Keratinocyte (primary cell): ENCODE data around the gene SLC23A1. TPM values are rescaled to one million over a fixed set of nuclear protein-coding genes. Genes with fewer than 3 reads are reported as not detected.

Experiments used
- DNase-seq: peaks from one replicate; pipeline ENCODE4 v3.0.0-alpha.2; 2011; ENCODE audit warnings: low read depth, missing footprints, low spot score
- FAIRE-seq: peaks from 2 replicates; lab custom pipeline; 2011; peaks lifted over from hg19 to GRCh38; lab: Jason Lieb, UNC
- H2AFZ ChIP-seq: 2 replicates; pipeline ENCODE4 v1.6.0; 2012; ENCODE audit warnings: low read length, control low read depth, inconsistent platforms; ENCODE audit not compliant: control insufficient read depth
- H3K27ac ChIP-seq: 2 replicates; pipeline ENCODE4 v1.5.1; 2011; ENCODE audit warnings: low read length; ENCODE audit not compliant: control insufficient read depth, insufficient read depth
- H3K27me3 ChIP-seq: 3 replicates; pipeline ENCODE4 v1.6.0; 2011; ENCODE audit warnings: low read length; ENCODE audit not compliant: control insufficient read depth, insufficient read depth; ENCODE audit errors: extremely low read depth
- H3K36me3 ChIP-seq, 2 experiments: 2 replicates in 1 of 2; 3 replicates in 1 of 2; pipeline ENCODE4 v1.5.1; 2011; ENCODE audit warnings: low read length in 2 of 2, mild to moderate bottlenecking in 1 of 2; ENCODE audit not compliant: control insufficient read depth in 2 of 2, insufficient read depth in 2 of 2; ENCODE audit errors: extremely low read depth in 1 of 2
- H3K4me1 ChIP-seq: 3 replicates; pipeline ENCODE4 v1.5.1; 2011; ENCODE audit warnings: low read length; ENCODE audit not compliant: control insufficient read depth, insufficient read depth; ENCODE audit errors: extremely low read depth
- H3K4me2 ChIP-seq: 3 replicates; pipeline ENCODE4 v1.6.0; 2011; ENCODE audit warnings: low read depth, low read length; ENCODE audit not compliant: control insufficient read depth, insufficient read depth; ENCODE audit errors: extremely low read depth
- H3K4me3 ChIP-seq, 3 experiments: fragments of 200-600 bp in 1 of 3; sonication (generic) in 1 of 3; 2 replicates in 2 of 3; 3 replicates in 1 of 3; pipeline ENCODE4 v1.5.1; 2011 to 2016; ENCODE audit warnings: low read length in 3 of 3, mild to moderate bottlenecking in 3 of 3, control low read depth in 2 of 3, inconsistent platforms in 1 of 3, low read depth in 1 of 3, mixed read lengths in 1 of 3, mixed run types in 1 of 3, moderate library complexity in 1 of 3; ENCODE audit not compliant: control insufficient read depth in 2 of 3, insufficient read depth in 2 of 3; ENCODE audit errors: extremely low read depth in 1 of 3
- H3K79me2 ChIP-seq: 2 replicates; pipeline ENCODE4 v1.6.0; 2012; ENCODE audit warnings: low read length; ENCODE audit not compliant: control insufficient read depth, insufficient read depth
- H3K9ac ChIP-seq: 3 replicates; pipeline ENCODE4 v1.6.0; 2011; ENCODE audit warnings: low read length; ENCODE audit not compliant: control insufficient read depth, insufficient read depth; ENCODE audit errors: extremely low read depth
- H3K9me1 ChIP-seq: 3 replicates; pipeline ENCODE4 v1.6.0; 2011; ENCODE audit warnings: low read length; ENCODE audit not compliant: control insufficient read depth, insufficient read depth; ENCODE audit errors: extremely low read depth
- H3K9me3 ChIP-seq: 2 replicates; pipeline ENCODE4 v1.5.1; 2012; ENCODE audit warnings: low read depth, low read length; ENCODE audit not compliant: control insufficient read depth
- H4K20me1 ChIP-seq: 3 replicates; pipeline ENCODE4 v1.6.0; 2011; ENCODE audit warnings: low read length; ENCODE audit not compliant: control insufficient read depth, insufficient read depth; ENCODE audit errors: extremely low read depth
- EZH2 ChIP-seq: IDR thresholded peaks from one replicate; pipeline ENCODE4 v1.6.1; 2012; ENCODE audit warnings: inconsistent platforms, mild to moderate bottlenecking, low read length, moderate library complexity
- dilution Hi-C: fragments of 300-500 bp; cut with MboI; formaldehyde crosslinking; loops from one replicate; pipeline ENCODE4 v1.7.0; 2020; ENCODE audit warnings: low sequenced_read_pairs; ENCODE audit not compliant: extremely low pct_ligation_motif_present
- polyA plus RNA-seq, 5 experiments: library from polyadenylated mRNA; depleted of rRNA in 3 of 5; stranded (reverse) in 3 of 5; stranded (forward) in 1 of 5; unstranded in 1 of 5; fragments of >200 nt; gene quantifications; 1 replicate in 1 of 5; 2 replicates in 3 of 5; 3 replicates in 1 of 5; pipeline versions ENCODE4 v1.2.1 to v1.2.3, GENCODE V29; 2011 to 2012; ENCODE audit warnings: missing spikeins in 2 of 5, low read depth in 1 of 5, low replicate concordance in 1 of 5
- TF ChIP-seq, protein P1 (sequence below), 3 experiments: IDR thresholded peaks in 1 of 3; conservative IDR thresholded peaks in 1 of 3; optimal IDR thresholded peaks in 1 of 3; 2 replicates in 2 of 3; 3 replicates in 1 of 3; pipeline versions ENCODE3 to v1.5.1; 2011; ENCODE audit warnings: low read length in 3 of 3, mild to moderate bottlenecking in 3 of 3, moderate library complexity in 2 of 3, control low read depth in 1 of 3, inconsistent platforms in 1 of 3; ENCODE audit not compliant: insufficient read depth in 2 of 3; ENCODE audit errors: extremely low read depth in 1 of 3

Gene SLC23A1
- polyA plus RNA-seq, 1 donor (not counting 4 experiments of a cell fraction or from before 2014, with no cell fraction given), result not detected

DNA sequence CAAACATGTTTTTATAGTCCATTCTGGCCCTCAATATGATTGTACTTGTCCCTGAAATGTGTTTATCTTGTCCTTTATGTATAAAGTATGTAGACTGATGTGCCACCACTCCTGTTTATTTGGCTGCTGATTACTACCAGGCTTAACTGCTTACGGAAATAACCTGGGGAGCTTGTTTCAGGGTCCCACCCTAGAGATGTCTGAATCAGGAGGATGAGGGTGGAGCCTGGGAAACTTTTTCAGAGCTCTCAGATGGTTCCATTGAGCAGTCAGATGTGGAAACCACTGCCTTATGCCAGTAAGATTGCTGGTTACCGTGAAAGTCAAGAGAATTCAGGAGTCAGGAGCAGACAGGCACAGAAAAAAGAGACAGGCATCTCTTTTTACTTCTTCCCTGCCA, 19.2 kb downstream of the SLC23A1 start:
- Histone ChIP-seq H3K9me1 (no peaks in the 10 kb centered on the region), H2AFZ (no peak overlapping the region), H3K27me3 (no peaks in the 10 kb centered on the region), H4K20me1 (no peaks in the 10 kb centered on the region), H3K9me3 (no peaks in the 10 kb centered on the region), H3K27ac (no peak overlapping the region), H3K36me3 (peaks cover 7 to 11% of the 10 kb centered on the region in 2 experiments), H3K4me1 (no peaks in the 10 kb centered on the region), H3K4me2 (no peak overlapping the region), H3K79me2 (peaks cover 20% of the 10 kb centered on the region), H3K9ac (no peak overlapping the region), H3K4me3 (no peak overlapping the region)
- dilution Hi-C loops, result no loop called here
- FAIRE-seq, result no peak
- no peak for TF ChIP-seq EZH2
- TF ChIP-seq, protein P1, sequence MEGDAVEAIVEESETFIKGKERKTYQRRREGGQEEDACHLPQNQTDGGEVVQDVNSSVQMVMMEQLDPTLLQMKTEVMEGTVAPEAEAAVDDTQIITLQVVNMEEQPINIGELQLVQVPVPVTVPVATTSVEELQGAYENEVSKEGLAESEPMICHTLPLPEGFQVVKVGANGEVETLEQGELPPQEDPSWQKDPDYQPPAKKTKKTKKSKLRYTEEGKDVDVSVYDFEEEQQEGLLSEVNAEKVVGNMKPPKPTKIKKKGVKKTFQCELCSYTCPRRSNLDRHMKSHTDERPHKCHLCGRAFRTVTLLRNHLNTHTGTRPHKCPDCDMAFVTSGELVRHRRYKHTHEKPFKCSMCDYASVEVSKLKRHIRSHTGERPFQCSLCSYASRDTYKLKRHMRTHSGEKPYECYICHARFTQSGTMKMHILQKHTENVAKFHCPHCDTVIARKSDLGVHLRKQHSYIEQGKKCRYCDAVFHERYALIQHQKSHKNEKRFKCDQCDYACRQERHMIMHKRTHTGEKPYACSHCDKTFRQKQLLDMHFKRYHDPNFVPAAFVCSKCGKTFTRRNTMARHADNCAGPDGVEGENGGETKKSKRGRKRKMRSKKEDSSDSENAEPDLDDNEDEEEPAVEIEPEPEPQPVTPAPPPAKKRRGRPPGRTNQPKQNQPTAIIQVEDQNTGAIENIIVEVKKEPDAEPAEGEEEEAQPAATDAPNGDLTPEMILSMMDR (optimal IDR thresholded peaks at IDR 0.05 in 1 of 3, IDR thresholded peaks at IDR 0.05 in 1 of 3, conservative IDR thresholded peaks at IDR 0.05 in 1 of 3; ENCODE audit: extremely low read depth in 1 of 3, insufficient read depth in 2 of 3, low read length in 3 of 3), result no peak
- no peak for DNase-seq

DNA sequence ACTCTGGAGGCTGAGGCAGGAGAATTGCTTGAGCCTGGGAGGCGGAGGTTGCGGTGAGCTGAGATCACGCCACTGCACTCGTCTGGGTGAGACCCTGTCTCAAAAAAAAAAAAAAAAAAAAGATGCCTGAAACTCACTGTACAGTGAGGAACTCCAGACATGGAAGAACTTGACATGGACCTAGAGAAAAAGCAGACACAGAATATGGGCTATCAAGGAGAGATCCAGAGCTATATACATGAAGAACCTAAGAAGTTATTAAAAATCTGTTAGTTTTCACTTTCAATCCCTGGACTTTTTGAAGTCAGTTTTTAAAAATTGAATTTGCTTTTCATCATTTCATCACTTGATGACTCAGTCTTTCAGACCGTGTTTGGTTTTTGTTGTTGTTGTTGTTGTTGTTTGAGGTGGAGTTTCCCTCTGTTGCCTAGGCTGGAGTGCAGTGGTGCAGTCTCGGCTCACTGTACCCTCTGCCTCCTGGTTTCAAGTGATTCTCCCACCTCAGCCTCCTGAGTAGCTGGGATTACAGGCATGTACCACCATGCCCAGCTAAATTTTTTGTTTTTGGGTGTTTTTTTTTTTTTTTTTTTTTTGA, 21.2 kb downstream of the SLC23A1 start:
- no peak overlapping the region for H2AFZ ChIP-seq
- H3K27ac ChIP-seq, result peak overlapping the region; percentile 28
- FAIRE-seq (no peak), DNase-seq (no peak)
- H3K36me3 ChIP-seq, result peaks cover 7 to 8% of the 10 kb centered on the region in 2 experiments
- peaks cover 39% of the 10 kb centered on the region for H3K79me2 ChIP-seq
- no peaks in the 10 kb centered on the region for H3K9me1 ChIP-seq
- H3K9me3 ChIP-seq, result no peaks in the 10 kb centered on the region
- no peaks in the 10 kb centered on the region for H3K27me3 ChIP-seq
- H3K4me2 ChIP-seq, result no peak overlapping the region
- H3K9ac ChIP-seq, result no peak overlapping the region
- H4K20me1 ChIP-seq, result no peaks in the 10 kb centered on the region
- H3K4me3 ChIP-seq, result no peak overlapping the region
- TF ChIP-seq, protein P1 (optimal IDR thresholded peaks at IDR 0.05 in 1 of 3, IDR thresholded peaks at IDR 0.05 in 1 of 3, conservative IDR thresholded peaks at IDR 0.05 in 1 of 3; ENCODE audit: extremely low read depth in 1 of 3, insufficient read depth in 2 of 3, low read length in 3 of 3), result no peak
- no peak for TF ChIP-seq EZH2
- dilution Hi-C loops, result no loop called here
- no peaks in the 10 kb centered on the region for H3K4me1 ChIP-seq
